OCI-LY3 (cell line): ENCODE data around the gene HEMGN.

Experiments used
- H2AFZ ChIP-seq: fragments of 200-600, 300-600 bp; shearing (Covaris generic); 2 replicates; pipeline ENCODE4 v1.6.0; 2014; ENCODE audit warnings: antibody characterized with exemption, low read depth, low read length
- H3K27ac ChIP-seq: fragments of 200-600, 300-600 bp; sonication (generic); 2 replicates; pipeline ENCODE4 v1.5.1; 2014; ENCODE audit warnings: mild to moderate bottlenecking, low read length, moderate library complexity, mixed read lengths
- H3K27me3 ChIP-seq: fragments of 200-600, 300-600 bp; sonication (generic); 2 replicates; pipeline ENCODE4 v1.6.1; 2014; ENCODE audit warnings: low read depth, low read length, mixed read lengths
- H3K36me3 ChIP-seq: fragments of 200-600, 300-600 bp; sonication (generic); replicated peaks from 2 replicates; pipeline ENCODE3; 2014; ENCODE audit warnings: low read depth, low read length, mixed read lengths
- H3K4me1 ChIP-seq: fragments of 300-600, 200-600 bp; sonication (generic); 2 replicates; pipeline ENCODE4 v1.6.1; 2014; ENCODE audit warnings: low read length, mixed read lengths
- H3K4me2 ChIP-seq: fragments of 200-600, 300-600 bp; sonication (generic); 2 replicates; pipeline ENCODE4 v1.6.1; 2014; ENCODE audit warnings: low read length, mixed read lengths
- H3K4me3 ChIP-seq: fragments of 300-600, 200-600 bp; sonication (generic); 2 replicates; pipeline ENCODE4 v1.5.1; 2014; ENCODE audit warnings: antibody characterized with exemption, mild to moderate bottlenecking, low read length, moderate library complexity
- H3K79me2 ChIP-seq: fragments of 300-600, 200-600 bp; shearing (Covaris generic); 2 replicates; pipeline ENCODE4 v1.6.1; 2014; ENCODE audit warnings: mild to moderate bottlenecking, low read length, mixed read lengths
- H3K9ac ChIP-seq: fragments of 300-600, 200-600 bp; shearing (Covaris generic); 2 replicates; pipeline ENCODE4 v1.6.0; 2014; ENCODE audit warnings: mild to moderate bottlenecking, low read length, moderate library complexity
- H3K9me3 ChIP-seq: fragments of 200-600, 300-600 bp; shearing (Covaris generic); 2 replicates; pipeline ENCODE4 v1.6.1; 2014; ENCODE audit warnings: low read length, mixed read lengths; ENCODE audit not compliant: insufficient read depth
- H4K20me1 ChIP-seq: fragments of 200-600, 300-600 bp; sonication (generic); 2 replicates; pipeline ENCODE4 v1.6.1; 2016; ENCODE audit warnings: low read length, mixed read lengths; ENCODE audit not compliant: insufficient read depth
- CTCF ChIP-seq: fragments of 200-600, 300-600 bp; sonication (generic); IDR thresholded peaks from 2 replicates; pipeline ENCODE4 v1.5.1; 2014; ENCODE audit warnings: antibody characterized with exemption, low read length, low read depth
- EZH2phosphoT487 ChIP-seq: fragments of 200-600 bp; shearing (Covaris generic); IDR thresholded peaks from 2 replicates; pipeline ENCODE4 v1.6.1; 2018; ENCODE audit warnings: antibody characterized with exemption, mixed run types, low read depth

The HEMGN gene

DNA sequence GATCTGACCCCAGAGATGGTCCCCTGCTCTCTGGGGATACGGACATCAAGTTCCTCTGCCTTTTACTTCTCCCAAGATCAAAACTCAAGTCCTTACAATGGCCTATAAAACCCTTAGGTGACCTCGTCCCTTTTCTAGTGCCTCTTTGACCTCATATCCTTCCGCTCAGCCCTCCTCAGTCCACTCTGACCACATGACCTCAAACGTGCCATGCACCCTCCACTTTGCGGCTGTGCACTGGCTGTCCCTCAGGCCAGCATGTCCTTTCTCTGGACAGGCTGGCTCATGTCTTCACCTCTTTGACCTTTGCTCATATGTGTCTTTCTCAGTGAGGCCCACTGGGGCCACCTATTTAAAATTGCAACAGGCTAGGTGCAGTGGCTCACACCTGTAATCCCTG lies 30.3 kb downstream of the HEMGN start:
- Histone ChIP-seq H3K36me3 (peaks cover 17% of the 10 kb centered on the region), H3K4me2 (no peak overlapping the region), H3K27me3 (no peaks in the 10 kb centered on the region), H4K20me1 (no peaks in the 10 kb centered on the region), H3K79me2 (0 out of 2 replicates have a peak, but pooled peaks cover 2% of the 10 kb centered on the region), H3K9ac (no peak overlapping the region), H3K9me3 (no peaks in the 10 kb centered on the region), H3K27ac (no peak overlapping the region), H3K4me1 (no peaks in the 10 kb centered on the region), H3K4me3 (no peak overlapping the region), H2AFZ (no peak overlapping the region)
- TF ChIP-seq EZH2phosphoT487 (no peak), CTCF (no peak)

GRCh38 chr9:97907046-97907445 lies 30.9 kb downstream of the HEMGN start:
- Histone ChIP-seq H3K27me3 (no peaks in the 10 kb centered on the region), H3K9me3 (no peaks in the 10 kb centered on the region), H2AFZ (no peak overlapping the region), H3K79me2 (0 out of 2 replicates have a peak, but pooled peaks cover 2% of the 10 kb centered on the region), H4K20me1 (no peaks in the 10 kb centered on the region), H3K36me3 (peaks cover 13% of the 10 kb centered on the region), H3K4me1 (no peaks in the 10 kb centered on the region), H3K4me3 (no peak overlapping the region), H3K27ac (no peak overlapping the region), H3K4me2 (no peak overlapping the region), H3K9ac (no peak overlapping the region)
- TF ChIP-seq EZH2phosphoT487 (no peak), CTCF (no peak)

- TF ChIP-seq EZH2phosphoT487 (no peak), CTCF (no peak)
- Histone ChIP-seq H2AFZ (no peak overlapping the region), H3K27me3 (no peaks in the 10 kb centered on the region), H3K9me3 (no peaks in the 10 kb centered on the region), H3K4me3 (no peak overlapping the region), H3K4me1 (no peaks in the 10 kb centered on the region), H4K20me1 (no peaks in the 10 kb centered on the region), H3K9ac (no peak overlapping the region), H3K27ac (no peak overlapping the region), H3K36me3 (peaks cover 9% of the 10 kb centered on the region), H3K4me2 (no peak overlapping the region), H3K79me2 (0 out of 2 replicates have a peak, but pooled peaks cover 2% of the 10 kb centered on the region)
Observed at GRCh38 chr9:97906236-97906831, 31.6 kb downstream of the HEMGN start.

GRCh38 chr9:97905228-97905627 lies 32.7 kb downstream of the HEMGN start:
- H3K27me3 ChIP-seq, result no peaks in the 10 kb centered on the region
- H3K79me2 ChIP-seq, result 0 out of 2 replicates have a peak, but pooled peaks cover 2% of the 10 kb centered on the region
- TF ChIP-seq CTCF (no peak), EZH2phosphoT487 (no peak)
- no peaks in the 10 kb centered on the region for H4K20me1 ChIP-seq
- no peak overlapping the region for H2AFZ ChIP-seq
- no peak overlapping the region for H3K27ac ChIP-seq
- H3K36me3 ChIP-seq, result peaks cover 3% of the 10 kb centered on the region
- no peaks in the 10 kb centered on the region for H3K4me1 ChIP-seq
- no peaks in the 10 kb centered on the region for H3K9me3 ChIP-seq
- no peak overlapping the region for H3K4me3 ChIP-seq
- no peak overlapping the region for H3K4me2 ChIP-seq
- no peak overlapping the region for H3K9ac ChIP-seq
